GM21423 (cell line): ENCODE data around the gene PTGES3.
A peak's percentile ranks its signal among the peaks of the same experiment; 100 is the strongest.
"Not testable (repeated sequence)": the region's sequence is repeated elsewhere in the genome, so short reads cannot be mapped to it uniquely, and the experiment has no call there.

ENCODE experiments used
- ATAC-seq: cut with Tn5 transposase; IDR thresholded peaks from one replicate; pipeline ENCODE4 v1.9.1; 2021; ENCODE audit warnings: mild to moderate bottlenecking, moderate library complexity; ENCODE audit not compliant: unreplicated experiment

PTGES3 gene

GRCh38 chr12:56658921-56659320, 29.2 kb downstream of the PTGES3 start:
- no peak for ATAC-seq

- ATAC-seq, result peak; percentile 59
Measured at GRCh38 chr12:56657416-56658379, 30.4 kb downstream of the PTGES3 start.

GRCh38 chr12:56653781-56654180, 34.3 kb downstream of the PTGES3 start:
- ATAC-seq, result not testable (repeated sequence)

GRCh38 chr12:56648023-56648422, 40.1 kb downstream of the PTGES3 start:
- ATAC-seq, result not testable (repeated sequence)

- peak; percentile 98 for ATAC-seq
Measured at GRCh38 chr12:56645717-56646446, 42.2 kb downstream of the PTGES3 start, which contains the start of gene ATP5F1B. TSS of gene ATP5F1B (minus strand) at chr12:56645984. CDS start at chr12:56645963, 21 bp downstream.

GRCh38 chr12:56645201-56645716, 42.8 kb downstream of the PTGES3 start:
- no peak for ATAC-seq

GRCh38 chr12:56644654-56645053, 43.4 kb downstream of the PTGES3 start:
- no peak for ATAC-seq

GRCh38 chr12:56641219-56641618, 46.9 kb downstream of the PTGES3 start:
- no peak for ATAC-seq

GRCh38 chr12:56637621-56638020, 50.5 kb downstream of the PTGES3 start:
- ATAC-seq, result no peak

GRCh38 chr12:56636675-56637540, 51.2 kb downstream of the PTGES3 start:
- ATAC-seq, result peak; percentile 53

GRCh38 chr12:56635806-56636674, 52.0 kb downstream of the PTGES3 start:
- peak; percentile 38 for ATAC-seq

GRCh38 chr12:56634837-56635791, 53.0 kb downstream of the PTGES3 start:
- ATAC-seq, result peak; percentile 26

GRCh38 chr12:56634242-56634836, 53.7 kb downstream of the PTGES3 start:
- no peak for ATAC-seq

GRCh38 chr12:56633468-56634241, 54.4 kb downstream of the PTGES3 start:
- no peak for ATAC-seq

- ATAC-seq, result no peak
Measured at GRCh38 chr12:56632701-56633467, 55.2 kb downstream of the PTGES3 start.
